ENCODE data around the gene IGF1R.

DNA sequence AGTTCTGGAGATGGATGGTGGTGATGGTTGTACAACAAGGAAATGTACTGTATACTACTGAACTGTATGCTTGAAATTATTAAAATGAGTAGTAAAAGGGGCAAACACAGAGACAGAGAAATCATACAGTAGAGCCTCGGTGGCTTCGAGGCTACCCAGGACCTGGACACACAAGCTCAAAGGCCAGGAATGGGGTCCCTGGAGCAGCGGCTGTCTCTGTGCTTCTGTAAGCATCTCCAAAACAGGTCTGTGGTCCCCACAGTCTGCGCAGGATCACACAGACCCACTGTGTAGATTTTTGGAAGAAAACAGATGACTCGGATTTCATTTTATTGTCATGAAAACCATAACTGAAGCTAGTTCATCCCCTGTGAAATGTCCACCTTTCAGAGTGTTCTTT is 319.6 kb downstream of the IGF1R start:
- TF ChIP-seq, protein P1, sequence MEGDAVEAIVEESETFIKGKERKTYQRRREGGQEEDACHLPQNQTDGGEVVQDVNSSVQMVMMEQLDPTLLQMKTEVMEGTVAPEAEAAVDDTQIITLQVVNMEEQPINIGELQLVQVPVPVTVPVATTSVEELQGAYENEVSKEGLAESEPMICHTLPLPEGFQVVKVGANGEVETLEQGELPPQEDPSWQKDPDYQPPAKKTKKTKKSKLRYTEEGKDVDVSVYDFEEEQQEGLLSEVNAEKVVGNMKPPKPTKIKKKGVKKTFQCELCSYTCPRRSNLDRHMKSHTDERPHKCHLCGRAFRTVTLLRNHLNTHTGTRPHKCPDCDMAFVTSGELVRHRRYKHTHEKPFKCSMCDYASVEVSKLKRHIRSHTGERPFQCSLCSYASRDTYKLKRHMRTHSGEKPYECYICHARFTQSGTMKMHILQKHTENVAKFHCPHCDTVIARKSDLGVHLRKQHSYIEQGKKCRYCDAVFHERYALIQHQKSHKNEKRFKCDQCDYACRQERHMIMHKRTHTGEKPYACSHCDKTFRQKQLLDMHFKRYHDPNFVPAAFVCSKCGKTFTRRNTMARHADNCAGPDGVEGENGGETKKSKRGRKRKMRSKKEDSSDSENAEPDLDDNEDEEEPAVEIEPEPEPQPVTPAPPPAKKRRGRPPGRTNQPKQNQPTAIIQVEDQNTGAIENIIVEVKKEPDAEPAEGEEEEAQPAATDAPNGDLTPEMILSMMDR (IDR thresholded peaks at IDR 0.05) = no peak
- TF ChIP-seq POLR2A (IDR thresholded peaks at IDR 0.05) (no peak), EP300 (IDR thresholded peaks at IDR 0.05) (no peak), POLR2AphosphoS5 (IDR thresholded peaks at IDR 0.05) (no peak)
